Panc1 (cell line): Measurements from ENCODE around the gene BFSP1. TPM values are rescaled to one million over a fixed set of nuclear protein-coding genes. Genes with fewer than 3 reads are reported as not detected.

Source experiments
- ATAC-seq: fragments of 200-7000 bp; cut with Tn5 transposase; 2 replicates; pipeline ENCODE4 v1.9.1; 2020; ENCODE audit warnings: mild to moderate bottlenecking, moderate library complexity
- BruUV-seq: library from RNA; stranded (reverse); fragments of 400-500 nt; replicated peaks from 2 replicates; lab custom pipeline; 2021; lab: Mats Ljungman, UMichigan
- CTCF ChIA-PET: fragments of 300-600 bp; sonication (Branson Sonifier 250); formaldehyde crosslinking; loops from one replicate; lab custom pipeline; 2022; ENCODE audit warnings: antibody characterized with exemption; lab: Charles Lee
- POLR2A ChIA-PET: fragments of 300-600 bp; sonication (Branson Sonifier 250); formaldehyde crosslinking; loops from one replicate; lab custom pipeline; 2022; ENCODE audit warnings: antibody characterized with exemption; lab: Charles Lee
- DNase-seq: peaks from one replicate; pipeline ENCODE4 v3.0.0-alpha.2; 2010; ENCODE audit warnings: low read depth, low spot score
- H3K27ac ChIP-seq: 2 replicates; pipeline ENCODE4 v1.5.1; 2011; ENCODE audit warnings: mild to moderate bottlenecking, low read length, inconsistent platforms
- H3K27me3 ChIP-seq: fragments of 200-500 bp; sonication (Bioruptor generic); 2 replicates; pipeline ENCODE4 v1.6.0; 2014; ENCODE audit warnings: low read length, inconsistent platforms; ENCODE audit not compliant: control insufficient read depth, insufficient read depth
- H3K36me3 ChIP-seq: fragments of 200-500 bp; sonication (Bioruptor generic); 2 replicates; pipeline ENCODE4 v1.5.1; 2014; ENCODE audit warnings: inconsistent platforms, mild to moderate bottlenecking, low read length, moderate library complexity; ENCODE audit not compliant: control insufficient read depth, insufficient read depth
- H3K4me1 ChIP-seq: 2 replicates; pipeline ENCODE4 v1.5.1; 2011; ENCODE audit warnings: inconsistent platforms, mild to moderate bottlenecking, low read length, moderate library complexity; ENCODE audit not compliant: control insufficient read depth, insufficient read depth
- H3K4me3 ChIP-seq, 2 experiments: 2 replicates each; pipeline ENCODE4 v1.5.1; 2011 to 2012; ENCODE audit warnings: low read depth in 2 of 2, low read length in 2 of 2, mild to moderate bottlenecking in 2 of 2, inconsistent platforms in 1 of 2, moderate library complexity in 1 of 2
- H3K9me3 ChIP-seq: fragments of 200-500 bp; sonication (Bioruptor generic); 2 replicates; pipeline ENCODE4 v1.5.1; 2014; ENCODE audit warnings: low read depth, mild to moderate bottlenecking, inconsistent platforms, low read length, moderate library complexity; ENCODE audit not compliant: control insufficient read depth, insufficient read depth
- CTCF ChIP-seq: fragments of 450-650 bp; IDR thresholded peaks from 2 replicates; pipeline ENCODE4 v1.5.1; 2017; ENCODE audit warnings: mild to moderate bottlenecking
- POLR2AphosphoS5 ChIP-seq: IDR thresholded peaks from 2 replicates; pipeline ENCODE4 v1.6.1; 2012; ENCODE audit warnings: mild to moderate bottlenecking, low read depth, low read length, moderate library complexity
- REST ChIP-seq, 2 experiments: IDR thresholded peaks; 2 replicates each; pipeline ENCODE4 v1.6.1; 2011 to 2012; ENCODE audit warnings: low read depth in 2 of 2, control low read depth in 1 of 2, low read length in 1 of 2, mild to moderate bottlenecking in 1 of 2, moderate library complexity in 1 of 2; ENCODE audit not compliant: insufficient read depth in 1 of 2
- SIN3A ChIP-seq: IDR thresholded peaks from 2 replicates; pipeline ENCODE4 v1.6.1; 2012; ENCODE audit warnings: low read depth, mild to moderate bottlenecking, low read length, moderate library complexity, borderline replicate concordance; ENCODE audit not compliant: insufficient read depth
- TCF7L2 ChIP-seq: IDR thresholded peaks from 2 replicates; pipeline ENCODE4 v1.6.1; 2011; ENCODE audit warnings: mild to moderate bottlenecking, low read depth, low read length, inconsistent platforms
- in situ Hi-C: cut with HindIII; loops from 2 replicates; pipeline ENCODE4 v1.10.0; 2016; ENCODE audit warnings: low sequenced_read_pairs, low pct_unique_long_range_greater_than_20kb
- intact Hi-C: fragments of 100-400 bp; cut with micrococcal nuclease; formaldehyde crosslinking; loops from one replicate; pipeline ENCODE4 v1.10.0; 2022; ENCODE audit not compliant: unreplicated experiment
- total RNA-seq: library from RNA; stranded (reverse); gene quantifications from one replicate; pipeline ENCODE4 v1.2.1, GENCODE V29; 2021; ENCODE audit not compliant: unreplicated experiment

Gene BFSP1
- total RNA-seq, 1 experiment from 2014 or later: 6.9 TPM

GRCh38 chr20:17568045-17568788, 37.0 kb upstream of the BFSP1 start:
- Histone ChIP-seq H3K4me3 (peak overlapping the region; percentile 88 to 95), H3K4me1 (peaks cover 49% of the 10 kb centered on the region), H3K9me3 (no peaks in the 10 kb centered on the region), H3K27me3 (no peaks in the 10 kb centered on the region), H3K27ac (peak overlapping the region; percentile 99), H3K36me3 (peaks cover 2% of the 10 kb centered on the region)
- in situ Hi-C loops: no loop called here
- intact Hi-C loops: loop anchor here (2.0 kb wide), 1 partner anchor 31 kb away; no protein-coding TSS in a partner anchor
- TF ChIP-seq CTCF: no peak
- TF ChIP-seq SIN3A: no peak
- peak; percentile 42; the same call in 1 of the 2 replicates for TF ChIP-seq POLR2AphosphoS5
- no peak for TF ChIP-seq TCF7L2
- DNase-seq (no peak), ATAC-seq (no peak)
- CTCF ChIA-PET: no interaction called here
- no TSS peak for BruUV-seq
- POLR2A ChIA-PET: no interaction called here

DNA sequence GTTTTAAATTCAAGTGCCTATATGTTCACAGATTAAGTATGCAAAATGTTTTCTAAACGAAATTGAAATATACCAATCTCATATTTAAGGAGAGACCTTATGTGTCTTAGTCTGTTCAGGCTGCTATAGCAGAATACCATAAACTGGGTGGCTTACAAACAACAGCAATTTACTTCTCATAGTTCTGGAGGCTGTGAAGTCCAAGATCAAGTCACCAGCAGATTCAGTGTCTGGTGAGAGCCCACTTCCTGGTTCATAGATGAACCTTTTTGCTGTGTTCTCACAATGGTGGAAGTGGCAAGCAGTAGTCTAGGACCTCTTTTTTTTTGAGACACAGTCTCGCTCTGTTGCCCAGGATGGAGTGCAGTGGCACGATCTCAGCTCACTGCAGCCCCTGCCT, 35.2 kb upstream of the BFSP1 start:
- Histone ChIP-seq H3K27me3 (no peaks in the 10 kb centered on the region), H3K27ac (peak overlapping the region; percentile 99), H3K9me3 (no peaks in the 10 kb centered on the region), H3K36me3 (peaks cover 2% of the 10 kb centered on the region; the same call in 1 of the 2 replicates), H3K4me1 (peaks cover 46% of the 10 kb centered on the region), H3K4me3 (no peak overlapping the region)
- ChIA-PET POLR2A (interaction anchor here (1.2 to 1.3 kb wide), 3 partner anchors 9 to 27 kb away, joined by 3 to 4 read pairs (median 3); no protein-coding TSS in a partner anchor), CTCF (no interaction called here)
- ATAC-seq (no peak), DNase-seq (no peak)
- in situ Hi-C loops (no loop called here), intact Hi-C loops (no loop called here)
- no TSS peak for BruUV-seq
- no peak for TF ChIP-seq CTCF
- no peak for TF ChIP-seq TCF7L2
- no peak for TF ChIP-seq SIN3A
- no peak for TF ChIP-seq REST (IDR thresholded peaks at IDR 0.05; ENCODE audit: insufficient read depth in 1 of 2, low read depth in 2 of 2, low read length in 1 of 2)
- no peak for TF ChIP-seq POLR2AphosphoS5
